Astrocyte of the hippocampus (primary cell): ENCODE results near the gene GSE1.

Source experiments
- DNase-seq: peaks from one replicate; pipeline ENCODE4 v3.0.0; 2011; ENCODE audit warnings: low read depth, low spot score

The GSE1 gene

GRCh38 chr16:85605051-85605911 is 7.8 kb upstream of the GSE1 start:
- no peak for DNase-seq

GRCh38 chr16:85605912-85606841 is 6.9 kb upstream of the GSE1 start:
- DNase-seq: no peak

- no peak for DNase-seq
Measured at GRCh38 chr16:85606904-85607303, 6.2 kb upstream of the GSE1 start.

GRCh38 chr16:85607321-85607765 is 5.8 kb upstream of the GSE1 start:
- DNase-seq: peak; percentile 53

- no peak for DNase-seq
Measured at GRCh38 chr16:85607796-85608514, 5.2 kb upstream of the GSE1 start.

- no peak for DNase-seq
Measured at GRCh38 chr16:85608515-85608885, 4.6 kb upstream of the GSE1 start.

- DNase-seq: no peak
Measured at GRCh38 chr16:85608887-85609286, 4.2 kb upstream of the GSE1 start.

- DNase-seq: no peak
Measured at GRCh38 chr16:85609539-85609938, 3.6 kb upstream of the GSE1 start.

- DNase-seq: no peak
Measured at GRCh38 chr16:85610059-85610445, 3.1 kb upstream of the GSE1 start.

GRCh38 chr16:85610446-85611193 is 2.5 kb upstream of the GSE1 start:
- DNase-seq: peak; percentile 92

GRCh38 chr16:85611194-85611443 is 2.0 kb upstream of the GSE1 start:
- no peak for DNase-seq

GRCh38 chr16:85611444-85612190 is 1.5 kb upstream of the GSE1 start:
- DNase-seq: peak; percentile 93

- peak; percentile 97 for DNase-seq
Measured at GRCh38 chr16:85612191-85612800, 826 bp upstream of the GSE1 start.

GRCh38 chr16:85613604-85614337 is 649 bp downstream of the GSE1 start:
- peak; percentile 88 for DNase-seq

GRCh38 chr16:85614338-85615013 is 1.4 kb downstream of the GSE1 start:
- DNase-seq: peak; percentile 51

GRCh38 chr16:85615014-85615851 is 2.1 kb downstream of the GSE1 start:
- peak; percentile 41 for DNase-seq

- peak; percentile 94 for DNase-seq
Measured at GRCh38 chr16:85615852-85616606, 2.9 kb downstream of the GSE1 start.
